Inferior parietal cortex (tissue), 1 donor: ENCODE data around the gene RAD9A.
A peak's percentile ranks its signal among the peaks of the same experiment; 100 is the strongest.

Source experiments
- DNase-seq: peaks from one replicate; pipeline ENCODE4 v3.0.0-alpha.2; 2016; ENCODE audit errors: extremely low spot score

The RAD9A gene

DNA sequence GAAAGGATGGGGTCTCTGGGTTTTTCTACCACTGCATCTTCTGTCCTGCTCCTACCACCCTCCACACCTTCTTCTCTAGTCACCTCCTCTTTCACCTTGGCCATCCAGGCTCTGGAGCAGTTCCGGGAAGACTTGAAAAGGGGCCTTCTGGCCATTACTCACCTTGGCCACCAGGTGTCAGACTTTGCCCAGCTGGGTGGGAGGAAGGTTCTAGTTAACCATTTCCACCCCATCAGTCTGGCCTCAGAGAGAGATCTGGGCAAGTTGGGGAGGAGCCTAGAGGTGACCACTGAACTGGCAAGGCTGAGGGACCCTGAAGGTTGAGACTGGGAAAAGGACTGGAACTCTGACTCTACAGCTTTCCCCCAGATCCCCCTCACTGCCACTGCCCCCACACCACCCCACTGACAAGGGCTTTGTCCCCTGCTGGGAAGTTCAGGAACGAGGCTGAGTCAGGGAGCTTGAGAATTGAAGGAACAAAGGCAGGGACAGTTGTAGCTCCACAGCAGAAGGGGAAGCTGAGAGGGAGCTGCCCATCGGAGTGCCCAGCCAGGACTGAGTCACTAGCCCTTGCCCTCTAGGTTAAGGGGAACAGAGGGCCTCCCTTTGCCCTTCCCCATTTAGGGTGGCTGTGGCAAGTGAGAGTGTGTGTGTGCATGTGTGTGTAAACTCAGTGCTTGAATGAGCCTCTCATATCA, 34.8 kb upstream of the RAD9A start:
- peak; percentile 75 for DNase-seq

DNA sequence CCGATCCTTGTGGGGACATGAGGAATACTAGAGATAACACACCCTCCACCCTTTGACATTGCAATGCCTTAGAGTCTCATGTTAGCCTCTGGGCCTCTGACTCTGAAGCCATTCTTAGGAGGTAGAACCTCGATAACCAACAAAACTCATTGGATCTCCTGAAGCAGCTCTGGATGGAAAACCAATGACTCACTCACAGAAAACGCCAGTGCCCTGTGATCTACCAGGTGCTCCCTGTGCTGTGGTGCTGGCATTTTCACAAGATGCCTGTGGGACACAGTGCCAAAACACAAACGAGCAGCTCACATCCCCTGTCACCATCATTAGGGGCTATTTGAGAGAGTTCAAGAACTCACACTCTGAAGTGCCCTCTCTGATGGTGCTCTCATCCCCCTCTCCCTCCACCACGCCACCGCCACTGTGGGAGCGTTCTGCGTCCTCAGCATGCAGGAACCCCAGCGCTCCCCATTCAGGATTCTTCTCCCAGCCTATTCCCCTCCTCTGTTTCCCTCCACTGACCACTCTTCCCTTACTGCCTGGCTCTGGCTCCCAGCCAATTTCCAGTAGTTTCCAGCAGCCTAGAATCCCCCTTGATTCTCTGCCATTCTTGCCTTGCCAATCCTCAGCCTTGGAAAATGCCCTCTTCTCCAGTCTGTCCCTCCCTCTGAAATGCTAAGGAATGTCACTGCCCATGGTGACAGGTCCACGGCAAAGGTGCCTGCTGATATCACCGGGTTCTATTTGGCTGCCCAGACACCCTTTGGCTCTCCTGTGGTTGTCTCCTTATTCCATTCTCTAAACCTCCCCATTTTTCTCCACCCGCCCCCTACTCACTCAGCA, 33.7 kb upstream of the RAD9A start:
- DNase-seq = no peak

GRCh38 chr11:67364169-67364568, 27.6 kb upstream of the RAD9A start:
- DNase-seq = no peak

DNA sequence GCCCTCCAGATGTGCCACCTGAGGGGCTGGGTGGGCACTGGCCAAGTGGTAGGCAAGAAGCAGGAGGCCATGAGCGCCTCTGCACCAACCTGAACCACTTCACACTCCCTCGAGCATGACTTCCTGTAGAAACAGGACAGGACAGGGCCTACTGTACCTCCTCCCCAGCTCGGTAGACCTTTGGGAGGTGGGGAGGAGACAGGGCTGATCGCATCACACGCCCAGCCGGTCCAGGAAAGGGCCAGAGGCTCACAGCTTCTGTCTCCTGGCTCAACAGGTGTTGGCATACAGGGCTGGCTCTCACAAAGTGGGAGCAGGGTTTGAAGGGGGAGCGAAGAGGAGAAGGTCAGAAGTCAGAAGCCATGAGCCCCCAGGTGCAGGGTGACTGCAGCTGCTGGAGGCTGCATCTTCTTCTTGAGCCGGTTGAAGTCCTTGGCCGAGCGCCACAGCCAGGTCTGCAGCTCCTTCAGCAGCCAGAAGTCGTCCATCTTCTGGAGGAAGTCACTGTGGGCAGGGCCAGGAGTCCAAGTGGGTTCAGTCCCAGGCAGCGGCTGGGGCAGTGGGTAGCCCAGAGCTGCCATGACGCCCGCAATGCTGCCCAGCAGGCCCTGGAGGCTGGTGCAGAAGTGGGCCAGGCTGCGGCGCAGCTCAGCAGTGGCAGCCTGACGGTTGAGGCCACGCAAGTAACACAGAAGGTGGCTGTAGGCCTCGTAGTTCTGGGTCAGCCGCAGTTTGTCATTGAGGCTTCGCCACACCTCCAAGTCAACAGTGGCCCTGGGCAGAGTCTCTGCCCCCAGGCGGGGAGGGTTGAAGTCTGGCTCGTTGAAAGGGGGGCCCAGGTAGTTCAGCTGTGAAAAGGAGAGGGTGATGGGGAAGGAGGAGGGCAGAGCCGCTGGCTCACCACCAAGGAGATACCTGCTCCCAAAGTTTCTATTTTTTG, 26.7 kb upstream of the RAD9A start:
- DNase-seq = no peak

- no peak for DNase-seq
These were observed 25.9 kb upstream of the RAD9A start for GRCh38 chr11:67365736-67366444.

DNA sequence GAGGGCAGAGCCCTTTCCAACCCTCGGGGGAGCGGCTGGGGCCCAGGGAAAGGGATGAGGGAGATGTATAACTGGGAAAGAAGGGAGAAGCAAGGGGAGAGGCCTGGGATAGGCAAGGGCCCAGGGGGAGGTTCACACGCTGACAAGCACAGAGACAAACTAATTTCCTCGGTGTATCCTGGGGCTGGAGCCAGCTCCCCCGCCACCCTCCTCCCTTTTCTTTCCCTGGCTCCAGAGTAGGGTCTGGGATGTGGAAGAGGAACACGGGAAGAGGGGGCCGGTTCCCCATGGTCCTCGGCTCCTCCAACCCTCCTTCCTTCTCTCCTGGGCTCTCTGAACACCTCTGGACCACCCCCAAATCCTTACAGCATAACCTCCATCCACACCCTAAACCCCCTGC, 25.2 kb upstream of the RAD9A start:
- no peak for DNase-seq

DNA sequence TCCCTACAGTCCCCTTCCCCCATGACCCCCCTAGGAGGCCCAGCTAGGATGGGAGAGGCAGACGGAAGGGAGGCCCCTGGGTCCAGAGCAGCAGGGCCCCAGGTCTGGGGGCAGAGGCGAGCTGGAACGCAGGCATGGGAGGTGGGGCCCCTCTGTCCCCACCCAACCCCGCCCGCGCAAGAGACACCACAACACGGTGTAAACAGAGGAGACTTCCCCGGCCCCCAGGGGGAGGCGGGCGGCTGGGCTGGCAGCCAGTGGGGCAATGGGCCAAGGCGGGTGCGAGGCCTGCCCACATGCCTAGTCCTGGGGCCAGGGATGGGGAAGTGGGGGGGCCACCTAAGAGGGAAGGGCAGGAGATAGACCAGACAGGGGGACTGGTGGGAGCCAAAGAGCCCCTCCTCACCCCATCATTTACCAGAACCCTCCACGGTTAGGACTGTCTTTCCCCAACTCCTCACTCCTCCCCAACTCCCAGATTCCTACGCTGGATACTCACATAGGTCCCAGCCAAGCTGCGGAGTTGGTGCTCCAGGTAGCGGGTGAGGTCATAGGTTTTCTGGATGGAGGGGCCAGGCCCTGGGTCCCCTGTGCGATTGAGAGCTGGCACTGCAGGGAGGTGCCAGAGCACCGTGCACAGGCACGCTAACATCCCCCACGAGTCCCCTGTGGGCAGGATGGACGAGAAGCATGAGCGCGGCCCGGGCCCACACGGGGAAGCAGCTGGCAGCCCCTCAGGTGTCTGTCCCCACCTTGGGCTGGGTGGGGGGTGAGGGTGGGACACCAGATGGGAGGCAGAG, 24.6 kb upstream of the RAD9A start:
- DNase-seq = no peak

- DNase-seq = no peak
These were observed 24.0 kb upstream of the RAD9A start for GRCh38 chr11:67367761-67368227.

DNA sequence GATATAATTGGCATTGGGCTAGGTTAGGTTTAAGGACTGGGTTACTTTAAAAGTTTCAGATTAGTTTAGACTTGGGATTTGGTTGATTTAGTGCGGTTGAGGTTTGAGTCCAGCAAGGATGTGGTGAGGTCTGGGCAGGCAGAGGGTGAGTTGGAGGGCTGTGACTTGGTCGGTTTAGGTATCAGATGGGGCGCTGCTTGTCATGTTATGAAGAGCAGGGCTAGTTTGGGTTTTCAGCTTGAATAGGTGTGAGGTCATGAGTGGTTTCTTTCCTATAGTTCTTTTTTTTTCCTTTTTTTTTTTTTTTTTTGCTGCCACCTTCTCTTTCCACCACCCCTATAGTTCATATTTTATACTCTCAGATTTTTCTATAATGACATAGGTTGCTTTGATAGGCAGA, 23.2 kb upstream of the RAD9A start:
- no peak for DNase-seq

DNA sequence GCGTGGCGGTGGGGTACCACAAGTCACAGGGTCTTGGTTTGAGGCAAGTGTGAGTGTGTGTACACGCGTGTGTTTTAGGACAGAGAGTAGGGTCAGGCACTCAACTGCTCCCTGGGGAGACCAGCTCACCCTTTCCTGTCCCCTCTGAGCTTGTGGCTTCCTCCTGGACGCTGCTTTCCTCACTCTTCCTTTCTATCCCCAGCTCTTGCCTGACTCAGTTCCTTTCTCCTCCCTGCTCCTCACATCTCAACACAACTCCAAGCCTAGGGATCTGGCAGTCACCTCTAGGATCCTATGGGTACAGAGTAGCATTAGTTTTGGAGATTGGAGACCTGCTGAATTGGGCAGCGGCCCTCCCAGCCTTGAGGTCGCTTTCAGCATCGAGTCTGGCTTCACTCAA, 22.5 kb upstream of the RAD9A start:
- DNase-seq = no peak

DNA sequence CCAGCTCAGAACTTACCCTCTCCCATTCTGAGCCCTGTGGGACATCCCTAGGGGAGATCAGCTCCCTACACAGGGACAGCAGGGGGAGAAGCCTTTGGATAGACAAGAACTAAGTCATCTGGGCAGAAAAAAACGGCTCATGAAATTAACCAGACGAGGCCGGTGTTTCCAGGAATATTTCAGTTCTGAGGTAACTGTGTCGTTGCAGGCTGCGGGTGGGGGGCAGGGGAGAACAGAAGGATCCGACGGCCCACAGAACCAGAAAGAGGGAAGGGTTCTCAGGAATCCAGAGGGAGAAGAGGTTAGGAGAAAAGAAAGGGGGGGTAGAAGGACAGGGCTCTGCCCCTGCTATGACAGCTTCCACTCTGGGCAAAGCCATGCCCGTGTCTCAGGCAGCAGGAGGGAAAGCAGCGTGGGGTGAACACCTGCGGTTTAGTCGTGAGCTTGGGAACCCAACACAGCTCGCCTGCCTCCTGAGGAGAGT, 21.9 kb upstream of the RAD9A start:
- no peak for DNase-seq

DNA sequence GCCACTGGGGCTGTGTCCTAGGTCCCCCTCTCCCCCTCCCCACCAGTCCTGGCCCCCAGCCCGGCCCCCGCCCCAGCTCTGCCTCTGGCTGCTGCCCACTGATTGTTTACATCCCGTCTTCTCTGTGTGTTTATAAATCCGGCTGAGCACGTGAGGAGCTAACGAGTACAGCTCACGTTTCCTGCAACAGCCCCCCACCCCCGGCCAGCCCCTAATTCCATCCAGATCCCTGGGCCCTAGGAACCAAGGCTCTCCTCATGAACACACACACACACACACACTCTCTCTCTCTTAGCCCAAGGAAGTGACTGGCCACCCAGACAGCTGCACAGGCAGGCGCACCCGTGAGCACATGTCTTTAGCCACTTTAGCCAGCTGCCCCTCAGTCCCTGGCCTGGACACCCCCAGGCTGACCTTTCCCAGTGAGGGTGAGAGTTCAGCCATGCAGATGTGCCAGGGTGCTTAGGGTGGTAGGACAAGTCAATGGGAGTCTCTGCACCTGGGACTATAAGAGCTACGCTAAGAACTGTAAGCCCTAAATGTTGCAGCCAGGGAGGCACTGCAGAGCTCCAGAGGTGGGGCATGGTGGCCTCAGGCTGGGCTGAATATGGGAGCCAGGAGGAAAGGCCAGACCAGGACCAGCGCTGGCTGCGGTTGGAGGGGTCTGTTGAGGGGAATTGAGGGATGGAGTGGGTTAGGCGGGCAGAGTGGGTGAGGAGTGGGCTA, 21.3 kb upstream of the RAD9A start:
- no peak for DNase-seq

DNA sequence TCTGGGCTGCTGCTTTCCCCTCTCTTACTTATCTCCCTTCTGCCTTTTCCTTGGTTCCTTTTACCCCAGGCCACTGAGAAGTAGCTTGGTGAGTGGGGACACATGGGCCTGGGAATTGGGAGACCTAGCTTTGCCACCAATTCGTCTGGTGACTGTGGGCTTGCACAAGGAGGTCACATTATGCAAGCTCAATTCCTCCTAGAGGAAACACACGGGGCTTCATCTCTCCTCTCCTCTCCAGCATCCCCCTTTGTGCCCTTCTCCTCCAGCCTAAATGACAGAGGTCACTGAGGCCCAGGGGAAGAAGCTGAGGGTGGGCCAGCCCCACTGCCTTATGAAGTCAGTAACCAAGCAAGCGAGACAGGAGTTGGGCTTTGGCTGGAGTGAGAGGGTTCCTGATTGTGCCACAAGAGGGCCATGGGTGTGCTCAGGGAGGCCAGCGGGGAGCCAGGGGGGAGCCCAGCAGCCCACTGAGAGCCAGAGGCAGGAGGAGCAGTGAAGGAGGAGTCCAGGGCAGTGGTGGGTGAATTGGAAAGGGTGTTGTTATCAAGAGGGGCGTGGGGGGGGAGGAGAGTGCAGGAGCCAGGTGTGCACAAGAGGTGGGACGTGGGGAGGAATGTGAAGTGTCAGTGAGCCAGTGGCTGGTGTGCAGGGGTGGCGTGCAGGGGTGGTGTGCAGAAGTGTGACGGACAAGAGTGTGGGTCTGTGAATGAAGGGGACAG, 20.4 kb upstream of the RAD9A start:
- no peak for DNase-seq

- DNase-seq = no peak
These were observed 19.9 kb upstream of the RAD9A start for GRCh38 chr11:67371911-67372320.

DNA sequence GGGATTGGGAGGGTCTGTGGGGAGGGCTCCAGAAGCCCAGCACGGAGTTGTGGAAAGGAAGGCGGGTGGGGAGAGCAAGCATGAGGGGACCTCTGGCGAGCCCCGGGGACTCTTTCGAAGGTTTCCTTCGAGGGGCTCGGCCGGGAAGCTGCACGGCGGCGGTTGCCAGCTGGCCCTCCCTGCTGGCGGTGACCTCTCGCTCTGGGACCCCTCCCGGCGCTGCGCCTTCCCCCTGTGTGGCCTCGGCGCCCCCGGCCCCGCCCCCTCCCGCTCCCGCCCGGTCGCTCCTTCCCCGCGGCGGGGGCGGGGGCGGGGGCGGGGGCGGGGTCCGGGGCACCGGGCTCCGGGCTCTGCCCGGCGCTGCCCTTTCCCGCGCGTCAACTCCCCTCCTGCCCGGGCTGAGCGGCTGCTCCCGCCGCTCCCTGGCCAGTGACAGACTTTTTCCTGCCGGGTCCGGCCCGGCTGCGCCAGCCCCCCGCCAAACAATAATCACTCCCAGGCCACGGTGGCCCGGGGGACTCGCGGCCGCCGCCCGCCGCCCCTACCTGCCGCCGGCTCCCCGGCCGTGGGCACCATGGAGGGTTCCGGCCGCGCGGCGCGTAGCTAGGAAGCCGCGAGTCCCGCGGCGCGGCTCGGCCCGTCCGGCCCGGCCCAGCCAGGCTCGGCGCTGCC, 19.3 kb upstream of the RAD9A start:
- DNase-seq = no peak

DNA sequence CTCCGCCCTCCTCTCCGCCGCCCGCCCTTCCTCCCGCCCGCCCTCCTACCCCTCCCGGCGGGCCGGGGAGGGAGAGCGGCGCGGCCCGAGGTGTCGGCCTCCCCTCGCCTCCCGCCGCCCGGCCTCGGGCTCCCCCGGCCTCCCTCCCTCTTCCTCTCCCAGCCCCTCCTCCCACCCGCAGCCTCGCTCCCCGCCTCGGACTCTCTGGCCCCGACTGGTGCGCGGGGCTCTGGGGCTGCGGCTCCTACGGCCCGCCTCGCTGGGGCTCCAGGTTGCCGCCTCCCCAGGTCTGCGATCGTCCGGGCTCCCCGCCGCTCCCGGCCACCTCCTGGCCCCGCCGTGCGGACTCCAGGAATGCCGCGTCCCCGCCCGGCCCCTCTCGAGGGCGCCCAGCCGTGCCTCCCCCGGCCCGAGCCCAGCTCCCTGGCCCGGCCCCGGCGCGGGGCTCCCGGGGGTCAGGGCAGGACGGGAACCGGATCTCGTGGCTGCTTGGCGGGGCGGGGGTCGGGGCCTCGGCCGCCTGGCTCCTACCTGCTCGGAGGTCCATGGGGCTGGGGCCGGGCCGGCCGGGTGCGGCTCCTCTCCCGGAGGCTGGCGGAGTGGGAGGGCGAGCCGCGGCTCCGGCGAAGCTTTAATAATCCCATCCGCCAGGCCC, 18.7 kb upstream of the RAD9A start, which contains the start of gene CLCF1:
Gene CLCF1 (minus strand): TSS at position 606 of the 655 bp plus-strand sequence. CDS start 59 bp downstream, at position 547.
- no peak for DNase-seq

- peak; percentile 15 for DNase-seq
These were observed 17.9 kb upstream of the RAD9A start for GRCh38 chr11:67373648-67374570.
